ENCODE results near the gene CSTPP1. TPM values are rescaled to one million over a fixed set of nuclear protein-coding genes. Genes with fewer than 3 reads are reported as not detected.
A peak's percentile ranks its signal among the peaks of the same experiment; 100 is the strongest.

The CSTPP1 gene
- total RNA-seq, 4 donors from 2014 or later = 13.3 to 26.4 (median 19.1) TPM

DNA sequence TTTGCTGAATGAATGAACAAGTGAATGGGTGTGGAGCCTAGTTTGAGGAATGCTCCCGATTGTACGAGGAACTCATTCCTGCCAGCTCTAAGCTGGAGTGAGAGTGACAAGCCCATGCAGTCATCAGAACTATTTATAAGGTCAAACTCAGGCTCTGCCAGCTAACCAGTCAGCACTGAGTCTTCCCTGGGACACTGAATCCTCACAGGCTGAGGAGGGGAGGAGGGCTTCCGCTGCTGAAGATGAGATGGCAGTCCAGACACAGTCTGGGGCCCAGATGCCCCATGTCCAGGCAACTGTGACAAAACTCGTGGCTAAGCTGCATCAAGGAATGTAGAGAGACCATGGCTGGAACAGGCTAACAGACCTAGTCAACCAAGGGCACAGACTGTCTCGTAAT lies 22.2 kb upstream of the CSTPP1 start:
- H3K9me3 ChIP-seq = no peaks in the 10 kb centered on the region
- H3K4me3 ChIP-seq = no peak overlapping the region
- TF ChIP-seq POLR2AphosphoS5 (IDR thresholded peaks at IDR 0.05) (no peak), POLR2A (IDR thresholded peaks at IDR 0.05; ENCODE audit: low read depth) (no peak), EP300 (IDR thresholded peaks at IDR 0.05) (no peak)
- TF ChIP-seq, protein P1, sequence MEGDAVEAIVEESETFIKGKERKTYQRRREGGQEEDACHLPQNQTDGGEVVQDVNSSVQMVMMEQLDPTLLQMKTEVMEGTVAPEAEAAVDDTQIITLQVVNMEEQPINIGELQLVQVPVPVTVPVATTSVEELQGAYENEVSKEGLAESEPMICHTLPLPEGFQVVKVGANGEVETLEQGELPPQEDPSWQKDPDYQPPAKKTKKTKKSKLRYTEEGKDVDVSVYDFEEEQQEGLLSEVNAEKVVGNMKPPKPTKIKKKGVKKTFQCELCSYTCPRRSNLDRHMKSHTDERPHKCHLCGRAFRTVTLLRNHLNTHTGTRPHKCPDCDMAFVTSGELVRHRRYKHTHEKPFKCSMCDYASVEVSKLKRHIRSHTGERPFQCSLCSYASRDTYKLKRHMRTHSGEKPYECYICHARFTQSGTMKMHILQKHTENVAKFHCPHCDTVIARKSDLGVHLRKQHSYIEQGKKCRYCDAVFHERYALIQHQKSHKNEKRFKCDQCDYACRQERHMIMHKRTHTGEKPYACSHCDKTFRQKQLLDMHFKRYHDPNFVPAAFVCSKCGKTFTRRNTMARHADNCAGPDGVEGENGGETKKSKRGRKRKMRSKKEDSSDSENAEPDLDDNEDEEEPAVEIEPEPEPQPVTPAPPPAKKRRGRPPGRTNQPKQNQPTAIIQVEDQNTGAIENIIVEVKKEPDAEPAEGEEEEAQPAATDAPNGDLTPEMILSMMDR (IDR thresholded peaks at IDR 0.05) = no peak
- no peak for DNase-seq (ENCODE audit: extremely low spot score)
- peaks cover 0 to 10% (median 0%) of the 10 kb centered on the region in 4 donors for H3K27me3 ChIP-seq
- intact Hi-C loops (cut with DNase I) = no loop called here
- 55% methylated on average over 5 of the region's 5 CpGs for WGBS
- H3K4me1 ChIP-seq = peaks cover 33 to 52% (median 45%) of the 10 kb centered on the region in 4 donors
- H3K36me3 ChIP-seq = no peaks in the 10 kb centered on the region
- no peak overlapping the region for H3K27ac ChIP-seq (replicated peaks in 1 of 4)

DNA sequence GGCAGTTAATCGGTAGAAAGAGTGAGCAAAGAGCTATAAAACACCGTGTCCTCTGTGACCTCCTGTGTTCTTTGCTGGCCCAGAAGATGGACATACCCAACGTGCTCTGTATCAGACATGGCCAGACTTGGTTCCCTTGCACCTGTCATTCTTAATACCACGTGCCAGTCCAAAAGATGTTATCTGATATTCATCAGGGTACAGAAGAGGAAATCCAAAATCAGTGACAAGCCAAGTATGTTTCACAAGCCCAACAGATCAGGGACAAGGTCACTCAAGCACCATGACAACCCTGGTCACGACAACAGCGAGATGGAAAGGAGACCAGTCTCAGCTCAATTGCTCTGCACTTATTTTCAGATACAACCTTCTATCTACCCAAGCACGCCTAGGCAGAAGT lies 21.7 kb upstream of the CSTPP1 start:
- WGBS = 87% methylated on average over 7 of the region's 7 CpGs
- no peak overlapping the region for H3K4me3 ChIP-seq
- H3K4me1 ChIP-seq = peaks cover 37 to 58% (median 48%) of the 10 kb centered on the region in 4 donors
- H3K36me3 ChIP-seq = no peaks in the 10 kb centered on the region
- H3K27me3 ChIP-seq = peaks cover 0 to 10% (median 0%) of the 10 kb centered on the region in 4 donors
- H3K9me3 ChIP-seq = no peaks in the 10 kb centered on the region
- DNase-seq (ENCODE audit: extremely low spot score) = no peak
- intact Hi-C loops (cut with DNase I) = no loop called here
- TF ChIP-seq POLR2AphosphoS5 (IDR thresholded peaks at IDR 0.05) (no peak), EP300 (IDR thresholded peaks at IDR 0.05) (no peak), POLR2A (IDR thresholded peaks at IDR 0.05; ENCODE audit: low read depth) (no peak)
- TF ChIP-seq, protein P1 (IDR thresholded peaks at IDR 0.05) = no peak
- H3K27ac ChIP-seq (replicated peaks in 1 of 4) = no peak overlapping the region

DNA sequence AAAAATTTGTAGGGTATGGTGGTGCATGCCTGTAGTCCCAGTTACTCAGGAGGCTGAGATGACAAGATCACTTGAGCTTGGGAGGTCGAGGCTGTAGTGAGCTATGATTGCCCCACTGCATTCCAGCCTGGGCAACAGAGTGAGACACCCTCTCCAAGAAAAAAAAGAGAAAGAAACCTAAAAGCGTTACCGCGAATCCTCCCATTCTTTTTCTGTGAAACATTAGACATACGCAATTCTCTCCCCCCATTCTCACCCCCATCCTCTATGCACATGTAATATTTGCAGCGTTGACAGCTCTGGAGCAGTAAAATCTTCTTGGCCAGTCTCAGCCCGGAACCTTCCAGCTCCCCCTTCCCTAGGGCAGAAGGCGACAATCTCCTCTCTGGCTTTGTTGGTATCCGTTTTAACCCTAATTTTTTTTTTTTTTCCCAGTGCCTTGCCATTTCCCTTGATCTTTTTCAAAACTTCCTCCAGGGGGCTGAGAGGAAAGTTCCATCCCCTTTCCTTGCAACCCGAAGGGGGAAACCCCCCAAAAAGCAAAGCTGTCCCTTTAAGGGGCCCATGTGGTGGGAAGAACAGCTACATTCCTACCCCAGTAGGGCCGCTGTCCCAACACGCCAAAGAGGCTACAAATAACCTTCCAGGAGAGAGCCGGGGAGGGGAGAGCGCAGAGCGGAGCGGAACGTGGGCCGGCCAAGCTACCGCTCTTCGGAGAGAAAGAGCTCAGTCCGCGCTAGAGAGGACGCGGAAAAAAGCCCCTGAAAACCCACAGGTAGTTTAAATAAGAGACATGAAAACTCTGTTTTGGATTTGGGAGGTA lies 20.1 kb upstream of the CSTPP1 start:
- no peak for TF ChIP-seq POLR2A (IDR thresholded peaks at IDR 0.05; ENCODE audit: low read depth)
- TF ChIP-seq, protein P1 (IDR thresholded peaks at IDR 0.05) = peak in 1 of 3 experiments; percentile 8
- peak; percentile 63 to 64 for TF ChIP-seq POLR2AphosphoS5 (IDR thresholded peaks at IDR 0.05)
- peak overlapping the region; percentile 62 to 75 (median 74) for H3K27ac ChIP-seq (replicated peaks in 1 of 4)
- H3K4me3 ChIP-seq = peak overlapping the region; percentile 58 to 82 (median 68)
- H3K27me3 ChIP-seq = peaks cover 0 to 10% (median 0%) of the 10 kb centered on the region in 4 donors
- WGBS = 5% methylated on average over 24 of the region's 24 CpGs
- H3K9me3 ChIP-seq = no peaks in the 10 kb centered on the region
- H3K36me3 ChIP-seq = no peaks in the 10 kb centered on the region
- H3K4me1 ChIP-seq = peaks cover 50 to 74% (median 61%) of the 10 kb centered on the region in 4 donors
- no peak for DNase-seq (ENCODE audit: extremely low spot score)
- intact Hi-C loops (cut with DNase I) = no loop called here

DNA sequence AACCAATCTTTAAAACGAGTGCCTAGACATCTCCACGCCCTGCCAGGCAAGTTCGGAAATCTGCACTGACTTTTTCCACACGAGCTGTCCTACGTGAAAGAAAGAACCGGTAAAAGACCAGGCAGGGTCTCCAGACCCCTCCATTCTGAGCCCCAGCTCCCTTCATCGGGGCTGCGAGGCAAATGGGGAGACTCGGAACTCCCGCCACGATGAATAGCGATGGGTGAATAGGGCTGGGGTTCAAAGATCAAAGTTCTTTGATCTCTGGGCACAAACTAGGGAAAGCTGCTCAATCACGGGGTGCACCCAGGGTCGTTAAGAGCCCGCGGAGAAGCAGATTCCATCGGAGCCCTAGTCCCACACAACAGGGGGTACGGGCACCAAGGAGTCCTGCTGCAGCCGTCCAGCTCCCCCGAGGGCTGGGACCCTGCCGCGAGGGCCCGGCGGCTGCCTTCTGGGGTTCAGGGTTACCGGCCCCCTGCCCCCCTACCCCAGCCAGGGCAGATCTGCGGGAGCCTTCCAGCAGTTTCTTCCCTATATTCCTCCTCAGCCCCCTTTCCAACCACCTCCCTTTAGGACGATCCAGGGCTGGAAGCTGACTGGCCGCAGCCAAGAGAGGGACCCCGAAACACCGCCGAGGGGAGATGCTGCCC lies 19.3 kb upstream of the CSTPP1 start:
- 1% methylated on average over 11 of the region's 31 CpGs for WGBS
- Histone ChIP-seq H3K36me3 (no peaks in the 10 kb centered on the region), H3K9me3 (no peaks in the 10 kb centered on the region), H3K4me3 (peak overlapping the region; percentile 58 to 82 (median 68)), H3K4me1 (peaks cover 50 to 75% (median 61%) of the 10 kb centered on the region in 4 donors), H3K27me3 (peaks cover 0 to 10% (median 0%) of the 10 kb centered on the region in 4 donors), H3K27ac (replicated peaks in 1 of 4) (peak overlapping the region; percentile 62 to 75 (median 74))
- TF ChIP-seq POLR2AphosphoS5 (IDR thresholded peaks at IDR 0.05) = no peak
- no peak for TF ChIP-seq EP300 (IDR thresholded peaks at IDR 0.05)
- no peak for TF ChIP-seq POLR2A (IDR thresholded peaks at IDR 0.05; ENCODE audit: low read depth)
- intact Hi-C loops (cut with DNase I) = no loop called here
- DNase-seq (ENCODE audit: extremely low spot score) = no peak

DNA sequence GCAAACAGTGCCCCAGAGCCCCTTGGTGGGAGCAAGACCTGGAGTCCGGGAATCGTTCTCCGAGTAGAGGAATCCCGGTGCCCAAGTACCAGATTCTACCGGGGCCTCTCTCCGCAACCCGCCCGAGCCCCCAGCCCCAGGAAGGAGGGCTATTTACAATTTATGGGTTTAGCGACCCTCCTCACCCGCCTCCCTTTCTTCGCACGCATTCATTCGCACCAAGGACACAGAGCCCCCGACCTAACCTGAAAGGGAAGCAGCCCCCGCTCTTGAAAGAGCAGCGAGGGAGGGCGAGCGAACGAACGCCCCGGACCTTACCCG lies 18.8 kb upstream of the CSTPP1 start:
- no peak for DNase-seq (ENCODE audit: extremely low spot score)
- Histone ChIP-seq H3K27me3 (peaks cover 0 to 10% (median 0%) of the 10 kb centered on the region in 4 donors), H3K4me3 (peak overlapping the region; percentile 58 to 82 (median 68)), H3K27ac (replicated peaks in 1 of 4) (peak overlapping the region; percentile 62 to 75 (median 74)), H3K4me1 (peaks cover 50 to 70% (median 57%) of the 10 kb centered on the region in 4 donors), H3K9me3 (no peaks in the 10 kb centered on the region), H3K36me3 (no peaks in the 10 kb centered on the region)
- intact Hi-C loops (cut with DNase I) = no loop called here
- WGBS = 4% methylated on average over 5 of the region's 22 CpGs
- TF ChIP-seq POLR2A (IDR thresholded peaks at IDR 0.05; ENCODE audit: low read depth) (no peak), POLR2AphosphoS5 (IDR thresholded peaks at IDR 0.05) (no peak)
- TF ChIP-seq, protein P1 (IDR thresholded peaks at IDR 0.05) = no peak

Data from esophagus muscularis mucosa (tissue), 4 donors.